ENCODE measurements around the gene RMDN2. TPM values are rescaled to one million over a fixed set of nuclear protein-coding genes. Genes with fewer than 3 reads are reported as not detected.
A peak's percentile ranks its signal among the peaks of the same experiment; 100 is the strongest.

RMDN2 gene
- total and polyA plus RNA-seq, 8 donors = 2.4 to 6.6 (median 3.7) TPM

DNA sequence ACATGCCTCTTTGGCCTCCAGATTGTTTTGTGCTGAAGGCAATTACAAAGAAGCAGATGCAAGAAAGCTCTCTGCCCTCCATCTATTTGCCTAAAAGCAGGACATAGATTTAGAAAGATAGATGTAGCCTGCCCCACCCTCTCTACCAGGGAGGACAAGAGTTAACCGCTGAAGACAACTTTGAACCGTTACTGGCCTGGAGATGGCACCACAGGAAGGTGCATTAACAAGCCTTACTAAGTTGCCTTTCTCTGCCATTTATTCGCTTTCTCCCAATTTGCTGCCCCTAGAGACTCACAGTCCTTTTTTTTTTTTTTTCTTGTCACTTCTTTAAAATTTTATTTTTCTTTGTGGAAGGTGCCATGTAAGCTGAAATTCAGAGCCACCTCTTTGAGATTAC lies 28.8 kb upstream of the RMDN2 start:
- Histone ChIP-seq H3K36me3 (no peaks in the 10 kb centered on the region), H3K27me3 (no peaks in the 10 kb centered on the region), H3K27ac (no peak overlapping the region), H3K4me1 (no peaks in the 10 kb centered on the region), H3K9me3 (no peaks in the 10 kb centered on the region), H3K4me3 (no peak overlapping the region)
- no peak for ATAC-seq
- intact Hi-C loops (cut with DNase I) = no loop called here
- 76 to 82% methylated on average over 3 of the region's 3 CpGs for WGBS, 2 donors
- no peak for DNase-seq
- TF ChIP-seq, protein P1, sequence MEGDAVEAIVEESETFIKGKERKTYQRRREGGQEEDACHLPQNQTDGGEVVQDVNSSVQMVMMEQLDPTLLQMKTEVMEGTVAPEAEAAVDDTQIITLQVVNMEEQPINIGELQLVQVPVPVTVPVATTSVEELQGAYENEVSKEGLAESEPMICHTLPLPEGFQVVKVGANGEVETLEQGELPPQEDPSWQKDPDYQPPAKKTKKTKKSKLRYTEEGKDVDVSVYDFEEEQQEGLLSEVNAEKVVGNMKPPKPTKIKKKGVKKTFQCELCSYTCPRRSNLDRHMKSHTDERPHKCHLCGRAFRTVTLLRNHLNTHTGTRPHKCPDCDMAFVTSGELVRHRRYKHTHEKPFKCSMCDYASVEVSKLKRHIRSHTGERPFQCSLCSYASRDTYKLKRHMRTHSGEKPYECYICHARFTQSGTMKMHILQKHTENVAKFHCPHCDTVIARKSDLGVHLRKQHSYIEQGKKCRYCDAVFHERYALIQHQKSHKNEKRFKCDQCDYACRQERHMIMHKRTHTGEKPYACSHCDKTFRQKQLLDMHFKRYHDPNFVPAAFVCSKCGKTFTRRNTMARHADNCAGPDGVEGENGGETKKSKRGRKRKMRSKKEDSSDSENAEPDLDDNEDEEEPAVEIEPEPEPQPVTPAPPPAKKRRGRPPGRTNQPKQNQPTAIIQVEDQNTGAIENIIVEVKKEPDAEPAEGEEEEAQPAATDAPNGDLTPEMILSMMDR (IDR thresholded peaks at IDR 0.05) = no peak
- no peak for FAIRE-seq

GRCh38 chr2:37897511-37897910 lies 27.6 kb upstream of the RMDN2 start:
- Histone ChIP-seq H3K27ac (no peak overlapping the region), H3K9me3 (no peaks in the 10 kb centered on the region), H3K36me3 (no peaks in the 10 kb centered on the region), H3K4me1 (no peaks in the 10 kb centered on the region), H3K4me3 (no peak overlapping the region), H3K27me3 (no peaks in the 10 kb centered on the region)
- ATAC-seq (peak in 2 of 4 donors; percentile 35 to 43), FAIRE-seq (no peak), DNase-seq (no peak)
- 21 to 23% methylated on average over 3 of the region's 3 CpGs for WGBS, 2 donors
- TF ChIP-seq, protein P1 (IDR thresholded peaks at IDR 0.05) = no peak
- intact Hi-C loops (cut with DNase I) = no loop called here

DNA sequence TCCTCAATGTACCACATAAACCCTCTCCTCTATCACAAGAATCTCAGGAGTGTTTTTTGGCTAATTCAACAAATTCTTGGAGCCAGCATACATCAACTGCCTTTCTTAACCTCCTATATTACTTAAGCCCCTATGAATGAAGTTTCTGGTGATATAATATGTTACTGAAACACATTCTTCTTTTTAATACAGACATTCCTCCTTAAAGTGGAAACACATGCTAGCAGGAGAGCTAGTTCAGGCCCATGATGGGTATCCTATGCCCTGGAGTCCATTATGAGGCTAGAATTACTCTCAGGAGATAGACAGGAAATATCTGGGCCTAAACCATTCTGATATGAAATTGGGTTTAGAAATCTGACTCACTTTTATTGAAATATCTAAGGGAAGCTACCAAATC lies 26.6 kb upstream of the RMDN2 start:
- TF ChIP-seq, protein P1 (IDR thresholded peaks at IDR 0.05) = no peak
- FAIRE-seq (no peak), ATAC-seq (no peak), DNase-seq (no peak)
- Histone ChIP-seq H3K27ac (no peak overlapping the region), H3K4me1 (no peaks in the 10 kb centered on the region), H3K36me3 (no peaks in the 10 kb centered on the region), H3K4me3 (no peak overlapping the region), H3K27me3 (no peaks in the 10 kb centered on the region), H3K9me3 (no peaks in the 10 kb centered on the region)
- intact Hi-C loops (cut with DNase I) = no loop called here

DNA sequence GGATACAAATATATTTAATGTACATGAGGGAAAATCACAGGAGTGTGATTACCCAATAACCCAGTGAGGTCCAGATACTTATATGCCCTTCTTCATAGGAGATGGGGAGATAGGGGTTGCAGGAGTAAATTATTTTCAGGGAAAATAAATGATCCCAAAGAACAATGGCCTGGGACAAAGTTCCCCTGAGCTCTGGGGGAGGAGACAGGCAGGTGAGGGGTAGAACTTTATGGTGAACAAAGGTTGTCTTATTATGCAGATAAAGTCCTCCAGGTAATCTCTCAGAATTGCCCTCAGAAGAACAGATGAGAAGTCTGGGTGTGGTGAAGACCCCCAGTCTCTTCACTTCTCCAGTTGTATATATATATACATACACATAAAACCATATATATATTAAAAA lies 22.1 kb upstream of the RMDN2 start:
- no peaks in the 10 kb centered on the region for H3K36me3 ChIP-seq
- TF ChIP-seq, protein P1 (IDR thresholded peaks at IDR 0.05) = no peak

GRCh38 chr2:37904425-37904824 lies 20.7 kb upstream of the RMDN2 start:
- no peaks in the 10 kb centered on the region for H3K36me3 ChIP-seq
- H3K27me3 ChIP-seq = no peaks in the 10 kb centered on the region
- FAIRE-seq (no peak), DNase-seq (no peak), ATAC-seq (no peak)
- no peaks in the 10 kb centered on the region for H3K4me1 ChIP-seq
- H3K9me3 ChIP-seq = no peaks in the 10 kb centered on the region
- H3K27ac ChIP-seq = no peak overlapping the region
- TF ChIP-seq, protein P1 (IDR thresholded peaks at IDR 0.05) = no peak
- intact Hi-C loops (cut with DNase I) = no loop called here
- WGBS, 2 donors = 75 to 81% methylated on average over 3 of the region's 3 CpGs
- H3K4me3 ChIP-seq = no peak overlapping the region

More for the DNA sequence above, 22.1 kb upstream of the RMDN2 start:
- ATAC-seq (no peak), DNase-seq (no peak), FAIRE-seq (no peak)
- Histone ChIP-seq H3K4me3 (no peak overlapping the region), H3K4me1 (no peaks in the 10 kb centered on the region), H3K9me3 (no peaks in the 10 kb centered on the region), H3K27me3 (no peaks in the 10 kb centered on the region), H3K27ac (no peak overlapping the region)
- intact Hi-C loops (cut with DNase I) = no loop called here
